ENCODE data around the gene SLC8A1.

The SLC8A1 gene

GRCh38 chr2:40208463-40208862, 243.4 kb downstream of the SLC8A1 start:
- TF ChIP-seq TCF4 (CRISPR knock-in tag; IDR thresholded peaks at IDR 0.05; ENCODE audit: borderline replicate concordance) (no peak), GLIS3 (CRISPR knock-in tag; IDR thresholded peaks at IDR 0.05) (no peak), PPARA (CRISPR knock-in tag; IDR thresholded peaks at IDR 0.05; ENCODE audit: borderline replicate concordance) (no peak), PATZ1 (CRISPR knock-in tag; IDR thresholded peaks at IDR 0.05; ENCODE audit: borderline replicate concordance) (no peak), ARNTL (CRISPR knock-in tag; IDR thresholded peaks at IDR 0.05; ENCODE audit: borderline replicate concordance, low read depth) (no peak), ZFP3 (CRISPR knock-in tag; IDR thresholded peaks at IDR 0.05) (no peak), SNAI2 (CRISPR knock-in tag; IDR thresholded peaks at IDR 0.05) (no peak), BACH2 (CRISPR knock-in tag; IDR thresholded peaks at IDR 0.05; ENCODE audit: borderline replicate concordance) (no peak), CREB5 (CRISPR knock-in tag; IDR thresholded peaks at IDR 0.05; ENCODE audit: low read depth) (no peak), RARB (CRISPR knock-in tag; IDR thresholded peaks at IDR 0.05) (no peak), CSDC2 (CRISPR knock-in tag; IDR thresholded peaks at IDR 0.05) (no peak), POU6F1 (CRISPR knock-in tag; IDR thresholded peaks at IDR 0.05; ENCODE audit: borderline replicate concordance, low read depth) (no peak), OSR1 (CRISPR knock-in tag; IDR thresholded peaks at IDR 0.05) (no peak)
- ATAC-seq = no peak

GRCh38 chr2:40204268-40204667, 247.6 kb downstream of the SLC8A1 start:
- TF ChIP-seq TCF4 (CRISPR knock-in tag; IDR thresholded peaks at IDR 0.05; ENCODE audit: borderline replicate concordance) (0 out of 2 replicates have a peak, but pooled peaks have one; percentile 29), ZNF565 (CRISPR knock-in tag; conservative IDR thresholded peaks at IDR 0.05; ENCODE audit: low read depth) (no peak), ARNTL (CRISPR knock-in tag; IDR thresholded peaks at IDR 0.05; ENCODE audit: borderline replicate concordance, low read depth) (no peak), CSRNP3 (CRISPR knock-in tag; IDR thresholded peaks at IDR 0.05) (peak; percentile 61; the same call in 1 of the 2 replicates), ESRRG (CRISPR knock-in tag; IDR thresholded peaks at IDR 0.05) (peak; percentile 61; the same call in 1 of the 2 replicates), BACH2 (CRISPR knock-in tag; IDR thresholded peaks at IDR 0.05; ENCODE audit: borderline replicate concordance) (no peak), SNAI2 (CRISPR knock-in tag; IDR thresholded peaks at IDR 0.05) (0 out of 2 replicates have a peak, but pooled peaks have one; percentile 82), TSHZ2 (CRISPR knock-in tag; IDR thresholded peaks at IDR 0.05) (peak; percentile 23; the same call in 1 of the 2 replicates), ZFP3 (CRISPR knock-in tag; IDR thresholded peaks at IDR 0.05) (0 out of 2 replicates have a peak, but pooled peaks have one; percentile 14), CREB5 (CRISPR knock-in tag; IDR thresholded peaks at IDR 0.05; ENCODE audit: low read depth) (peak; percentile 77; the same call in 1 of the 2 replicates), ZFP30 (CRISPR knock-in tag; IDR thresholded peaks at IDR 0.05) (no peak), ZNF70 (CRISPR knock-in tag; IDR thresholded peaks at IDR 0.05) (peak; percentile 39), CSDC2 (CRISPR knock-in tag; IDR thresholded peaks at IDR 0.05) (peak; percentile 91; the same call in 1 of the 2 replicates), ZC3H10 (CRISPR knock-in tag; IDR thresholded peaks at IDR 0.05) (no peak), ISL1 (CRISPR knock-in tag; IDR thresholded peaks at IDR 0.05) (peak; percentile 98), GLIS3 (CRISPR knock-in tag; IDR thresholded peaks at IDR 0.05) (peak; percentile 83), ZNF8 (CRISPR knock-in tag; IDR thresholded peaks at IDR 0.05) (peak; percentile 25; the same call in 1 of the 2 replicates), OSR1 (CRISPR knock-in tag; IDR thresholded peaks at IDR 0.05) (no peak), POU6F1 (CRISPR knock-in tag; IDR thresholded peaks at IDR 0.05; ENCODE audit: borderline replicate concordance, low read depth) (peak; percentile 30; the same call in 1 of the 2 replicates), PATZ1 (CRISPR knock-in tag; IDR thresholded peaks at IDR 0.05; ENCODE audit: borderline replicate concordance) (peak; percentile 76; the same call in 1 of the 2 replicates), TOX (CRISPR knock-in tag; IDR thresholded peaks at IDR 0.05; ENCODE audit: borderline replicate concordance) (no peak), RARB (CRISPR knock-in tag; IDR thresholded peaks at IDR 0.05) (no peak), PPARA (CRISPR knock-in tag; IDR thresholded peaks at IDR 0.05; ENCODE audit: borderline replicate concordance) (no peak)
- peak; percentile 60 for ATAC-seq

Measured in SK-N-SH treated with all-trans-retinoic acid at 6 μM for 48 hours (cell line).